Skin of body (tissue), 2 donors: ENCODE results near the gene OPA3. TPM values are rescaled to one million over a fixed set of nuclear protein-coding genes. Genes with fewer than 3 reads are reported as not detected.

ENCODE experiments used
- DNase-seq: peaks from one replicate; lab custom pipeline; 2025; lab: John Stamatoyannopoulos, UW
- total RNA-seq: library from RNA; depleted of rRNA; stranded (reverse); fragments of >200 nt; gene quantifications from one replicate; pipeline ENCODE4 v1.2.3, GENCODE V29; 2014

Gene OPA3
- total RNA-seq, 1 donor from 2014 or later, result 2.6 TPM

GRCh38 chr19:45567609-45568008, 17.0 kb downstream of the OPA3 start:
- no peak for DNase-seq

GRCh38 chr19:45564131-45564780, 20.3 kb downstream of the OPA3 start:
- no peak for DNase-seq

GRCh38 chr19:45560686-45561085, 23.9 kb downstream of the OPA3 start:
- DNase-seq, result no peak

- DNase-seq, result no peak
These were observed 24.6 kb downstream of the OPA3 start for GRCh38 chr19:45560038-45560437.

- no peak for DNase-seq
These were observed 26.2 kb downstream of the OPA3 start for GRCh38 chr19:45558399-45558878.

- no peak for DNase-seq
These were observed 27.8 kb downstream of the OPA3 start for GRCh38 chr19:45556835-45557234.

- no peak for DNase-seq
These were observed 30.1 kb downstream of the OPA3 start for GRCh38 chr19:45554481-45554880.

GRCh38 chr19:45553464-45553863, 31.1 kb downstream of the OPA3 start:
- no peak for DNase-seq

- no peak for DNase-seq
These were observed 36.5 kb downstream of the OPA3 start for GRCh38 chr19:45547965-45548609.

GRCh38 chr19:45547211-45547770, 37.3 kb downstream of the OPA3 start:
- DNase-seq, result no peak

GRCh38 chr19:45542234-45542668, 42.4 kb downstream of the OPA3 start:
- no peak for DNase-seq

- DNase-seq, result no peak
These were observed 45.1 kb downstream of the OPA3 start for GRCh38 chr19:45539459-45539858.

GRCh38 chr19:45531349-45531748, 53.3 kb downstream of the OPA3 start:
- DNase-seq, result no peak

- DNase-seq, result no peak
These were observed 55.2 kb downstream of the OPA3 start for GRCh38 chr19:45529420-45529785.

GRCh38 chr19:45528744-45529419, 55.7 kb downstream of the OPA3 start:
- DNase-seq, result no peak

- DNase-seq, result no peak
These were observed 56.4 kb downstream of the OPA3 start for GRCh38 chr19:45528149-45528743.

- DNase-seq, result no peak
These were observed 56.9 kb downstream of the OPA3 start for GRCh38 chr19:45527731-45528130.

- DNase-seq, result no peak
These were observed 57.6 kb downstream of the OPA3 start for GRCh38 chr19:45526971-45527370.

GRCh38 chr19:45526143-45526542, 58.5 kb downstream of the OPA3 start:
- no peak for DNase-seq

- no peak for DNase-seq
These were observed 60.0 kb downstream of the OPA3 start for GRCh38 chr19:45524575-45525129.

- peak; percentile 74 for DNase-seq
These were observed 60.9 kb downstream of the OPA3 start for GRCh38 chr19:45523642-45524256.
